ENCODE data around the gene KCNIP2. TPM values are rescaled to one million over a fixed set of nuclear protein-coding genes. Genes with fewer than 3 reads are reported as not detected.

Gene KCNIP2
- total RNA-seq, 1 experiment from 2014 or later: 4.3 TPM

DNA sequence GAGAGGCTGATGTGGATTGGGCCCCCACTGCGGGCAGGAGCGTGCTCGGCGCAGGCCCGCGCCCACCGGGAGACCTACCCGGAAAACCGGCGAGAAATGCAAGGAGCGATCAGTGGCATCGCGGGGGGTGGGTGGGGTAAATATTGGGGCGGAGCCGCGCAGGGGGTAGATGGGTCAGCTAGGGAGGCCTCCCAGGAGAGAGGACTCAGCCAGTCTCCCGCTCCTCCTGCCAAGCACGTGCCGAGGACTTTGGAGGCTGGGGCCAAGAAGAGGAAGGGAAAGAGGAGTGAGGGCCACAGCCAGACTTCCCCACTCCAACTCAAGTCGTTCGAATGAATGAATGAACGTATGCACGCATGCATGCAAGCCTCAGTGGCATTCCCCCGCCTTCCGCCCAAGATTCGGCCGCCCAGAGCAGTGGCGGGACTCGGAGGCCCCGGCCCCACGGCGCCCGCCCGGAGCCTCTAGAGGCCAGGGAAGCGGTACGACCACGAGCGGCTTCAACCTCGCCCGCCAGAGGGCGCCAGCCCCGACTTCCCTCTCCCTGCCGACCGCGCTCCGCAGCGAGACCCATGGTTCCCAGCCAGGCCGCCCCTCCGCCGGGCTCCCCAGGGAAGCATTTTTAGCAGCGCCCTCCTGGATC lies 63.9 kb downstream of the KCNIP2 start:
- Histone ChIP-seq H3K36me3 (ENCODE audit: control insufficient read depth, insufficient read depth, low read length) (peaks cover 8% of the 10 kb centered on the region; the same call in 1 of the 2 replicates), H3K27ac (ENCODE audit: low read length) (peak overlapping the region; percentile 37), H3K9me3 (ENCODE audit: control insufficient read depth, insufficient read depth, low read depth, low read length) (no peaks in the 10 kb centered on the region), H3K27me3 (ENCODE audit: control insufficient read depth, insufficient read depth, low read length) (no peaks in the 10 kb centered on the region), H3K4me3 (ENCODE audit: low read depth in 2 of 2, low read length in 2 of 2) (peak overlapping the region in 1 of 2 experiments; percentile 41; a peak in 2 of 4 replicates), H3K4me1 (ENCODE audit: control insufficient read depth, insufficient read depth, low read length) (peaks cover 30% of the 10 kb centered on the region)
- no peak for DNase-seq (ENCODE audit: low read depth, low spot score)
- no TSS peak for BruUV-seq (replicated peaks)
- TF ChIP-seq CTCF (IDR thresholded peaks at IDR 0.05): peak; percentile 99
- TF ChIP-seq, protein P1, sequence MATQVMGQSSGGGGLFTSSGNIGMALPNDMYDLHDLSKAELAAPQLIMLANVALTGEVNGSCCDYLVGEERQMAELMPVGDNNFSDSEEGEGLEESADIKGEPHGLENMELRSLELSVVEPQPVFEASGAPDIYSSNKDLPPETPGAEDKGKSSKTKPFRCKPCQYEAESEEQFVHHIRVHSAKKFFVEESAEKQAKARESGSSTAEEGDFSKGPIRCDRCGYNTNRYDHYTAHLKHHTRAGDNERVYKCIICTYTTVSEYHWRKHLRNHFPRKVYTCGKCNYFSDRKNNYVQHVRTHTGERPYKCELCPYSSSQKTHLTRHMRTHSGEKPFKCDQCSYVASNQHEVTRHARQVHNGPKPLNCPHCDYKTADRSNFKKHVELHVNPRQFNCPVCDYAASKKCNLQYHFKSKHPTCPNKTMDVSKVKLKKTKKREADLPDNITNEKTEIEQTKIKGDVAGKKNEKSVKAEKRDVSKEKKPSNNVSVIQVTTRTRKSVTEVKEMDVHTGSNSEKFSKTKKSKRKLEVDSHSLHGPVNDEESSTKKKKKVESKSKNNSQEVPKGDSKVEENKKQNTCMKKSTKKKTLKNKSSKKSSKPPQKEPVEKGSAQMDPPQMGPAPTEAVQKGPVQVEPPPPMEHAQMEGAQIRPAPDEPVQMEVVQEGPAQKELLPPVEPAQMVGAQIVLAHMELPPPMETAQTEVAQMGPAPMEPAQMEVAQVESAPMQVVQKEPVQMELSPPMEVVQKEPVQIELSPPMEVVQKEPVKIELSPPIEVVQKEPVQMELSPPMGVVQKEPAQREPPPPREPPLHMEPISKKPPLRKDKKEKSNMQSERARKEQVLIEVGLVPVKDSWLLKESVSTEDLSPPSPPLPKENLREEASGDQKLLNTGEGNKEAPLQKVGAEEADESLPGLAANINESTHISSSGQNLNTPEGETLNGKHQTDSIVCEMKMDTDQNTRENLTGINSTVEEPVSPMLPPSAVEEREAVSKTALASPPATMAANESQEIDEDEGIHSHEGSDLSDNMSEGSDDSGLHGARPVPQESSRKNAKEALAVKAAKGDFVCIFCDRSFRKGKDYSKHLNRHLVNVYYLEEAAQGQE (IDR thresholded peaks at IDR 0.05; ENCODE audit: insufficient read depth in 1 of 2, low read depth in 2 of 2, low read length in 1 of 2): no peak
- CTCF ChIA-PET: interaction anchor here (1.9 kb wide), 1 partner anchor 177 kb away, joined by 41 read pairs; no protein-coding TSS in a partner anchor
- peak; percentile 66 for ATAC-seq
- POLR2A ChIA-PET: no interaction called here
- in situ Hi-C loops (cut with HindIII; ENCODE audit: low pct_unique_long_range_greater_than_20kb, low sequenced_read_pairs) (no loop called here), intact Hi-C loops (cut with micrococcal nuclease; ENCODE audit: unreplicated experiment) (loop anchor here (2.0 to 10.0 kb wide), 2 partner anchors 177 to 565 kb away; no protein-coding TSS in a partner anchor)

- Histone ChIP-seq H3K27me3 (ENCODE audit: control insufficient read depth, insufficient read depth, low read length) (no peaks in the 10 kb centered on the region), H3K36me3 (ENCODE audit: control insufficient read depth, insufficient read depth, low read length) (peaks cover 6% of the 10 kb centered on the region; the same call in 1 of the 2 replicates), H3K4me1 (ENCODE audit: control insufficient read depth, insufficient read depth, low read length) (peaks cover 23% of the 10 kb centered on the region), H3K9me3 (ENCODE audit: control insufficient read depth, insufficient read depth, low read depth, low read length) (no peaks in the 10 kb centered on the region), H3K4me3 (ENCODE audit: low read depth in 2 of 2, low read length in 2 of 2) (no peak overlapping the region), H3K27ac (ENCODE audit: low read length) (no peak overlapping the region)
- POLR2A ChIA-PET: no interaction called here
- TF ChIP-seq CTCF (IDR thresholded peaks at IDR 0.05): no peak
- no peak for TF ChIP-seq SIN3A (IDR thresholded peaks at IDR 0.05; ENCODE audit: borderline replicate concordance, insufficient read depth, low read depth, low read length)
- TF ChIP-seq TCF7L2 (IDR thresholded peaks at IDR 0.05; ENCODE audit: low read depth, low read length): no peak
- no peak for TF ChIP-seq POLR2AphosphoS5 (IDR thresholded peaks at IDR 0.05; ENCODE audit: low read depth, low read length)
- TF ChIP-seq, protein P1 (IDR thresholded peaks at IDR 0.05; ENCODE audit: insufficient read depth in 1 of 2, low read depth in 2 of 2, low read length in 1 of 2): no peak
- intact Hi-C loops (cut with micrococcal nuclease; ENCODE audit: unreplicated experiment) (no loop called here), in situ Hi-C loops (cut with HindIII; ENCODE audit: low pct_unique_long_range_greater_than_20kb, low sequenced_read_pairs) (no loop called here)
- no peak for ATAC-seq
- CTCF ChIA-PET: interaction anchor here (0.5 kb wide), 1 partner anchor 38 kb away, joined by 4 read pairs; no protein-coding TSS in a partner anchor
- BruUV-seq (replicated peaks): no TSS peak
- no peak for DNase-seq (ENCODE audit: low read depth, low spot score)
Measured at GRCh38 chr10:101778781-101779543, 64.6 kb downstream of the KCNIP2 start.

Measured in Panc1 (cell line).